Left kidney (tissue), 2 donors: ENCODE results near the gene RHOH. TPM values are rescaled to one million over a fixed set of nuclear protein-coding genes. Genes with fewer than 3 reads are reported as not detected.

Source experiments
- DNase-seq: peaks from one replicate; pipeline ENCODE4 v3.0.0-alpha.2; 2013
- polyA plus RNA-seq: library from polyadenylated mRNA; unstranded; fragments of 120-200 nt; gene quantifications from one replicate; pipeline ENCODE4 v1.2.1, GENCODE V29; 2013; ENCODE audit not compliant: insufficient read length

RHOH gene
- polyA plus RNA-seq, 1 donor = 0.50 TPM

DNA sequence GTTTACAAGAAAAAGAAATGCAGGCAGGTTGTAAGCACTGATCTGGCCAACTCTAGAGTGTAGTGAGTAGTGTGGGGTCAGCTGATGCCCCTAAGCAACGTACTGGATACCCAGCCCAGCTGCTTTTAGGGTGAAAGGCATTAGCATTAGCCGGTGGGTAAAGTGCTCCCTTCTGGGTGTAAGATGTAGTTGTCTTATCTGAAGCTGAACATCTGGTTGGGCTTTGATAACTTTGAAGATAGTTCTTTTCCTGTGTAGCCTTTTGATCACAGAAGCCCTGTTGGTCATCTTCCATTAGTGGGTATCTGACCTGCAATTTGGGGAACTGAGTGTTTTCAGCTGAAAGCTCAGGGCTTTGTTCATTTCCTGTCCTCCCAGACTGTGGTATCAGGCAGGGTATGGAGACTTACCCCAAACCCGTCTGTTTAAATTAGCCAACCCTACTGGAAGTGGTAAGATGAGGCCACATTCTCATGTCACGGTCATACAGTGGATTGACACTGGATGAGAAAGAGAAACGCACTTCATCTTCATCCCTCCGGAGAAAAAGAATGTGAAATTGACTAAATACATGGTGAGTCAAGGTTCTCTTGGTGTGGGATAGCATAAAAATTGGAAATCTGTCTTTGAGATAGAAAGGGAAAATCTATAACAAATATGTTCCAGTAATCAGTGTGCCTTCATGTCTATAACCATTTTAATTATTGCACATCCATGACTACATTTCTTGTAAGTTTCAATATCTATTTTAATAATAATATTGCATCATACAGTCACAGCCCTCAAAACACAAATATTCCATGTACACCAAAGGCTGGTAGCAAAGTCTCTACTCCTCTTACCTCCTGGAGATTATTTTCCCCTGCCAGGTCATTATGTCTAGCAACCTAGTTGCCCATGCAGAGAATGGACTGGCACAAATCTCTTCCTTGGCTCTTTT is 8.7 kb downstream of the RHOH start:
- DNase-seq = no peak

DNA sequence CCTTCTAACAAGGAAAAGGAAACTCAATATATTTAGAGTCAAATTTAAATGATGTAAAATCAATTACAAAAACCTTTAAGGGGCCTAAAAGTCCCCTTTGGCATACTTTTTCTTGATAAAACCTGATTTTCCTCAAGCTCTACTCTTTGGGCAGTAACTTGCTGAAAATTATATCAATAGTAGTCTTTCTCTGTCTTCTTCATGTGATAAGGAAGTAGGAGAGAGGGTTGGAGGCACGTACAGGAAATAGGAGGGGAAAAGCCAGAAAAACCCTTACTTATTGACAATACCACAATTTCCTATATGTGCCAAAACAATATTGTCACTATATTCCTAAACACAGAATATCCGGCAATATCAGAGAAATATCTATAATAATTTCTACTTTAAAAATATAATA is 9.6 kb downstream of the RHOH start:
- DNase-seq = no peak

DNA sequence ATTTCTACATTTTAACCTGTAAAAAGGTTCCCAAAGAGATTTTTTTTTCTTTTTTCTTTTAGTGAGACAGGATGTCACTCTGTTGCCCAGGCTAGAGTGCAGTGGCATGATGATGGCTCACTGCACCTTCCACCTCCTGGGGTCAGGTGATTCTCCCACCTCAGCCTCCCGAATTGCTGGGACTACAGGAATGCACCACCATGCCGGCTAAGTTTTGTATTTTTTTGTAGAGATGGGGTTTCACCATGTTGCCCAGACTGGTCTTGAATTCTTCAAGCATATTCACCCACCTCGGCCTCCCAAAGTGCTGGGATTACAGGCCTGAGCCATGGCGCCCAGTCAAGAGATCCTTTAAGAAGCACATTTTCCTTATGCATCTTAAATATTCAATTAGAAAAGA is 12.6 kb downstream of the RHOH start:
- DNase-seq = no peak

DNA sequence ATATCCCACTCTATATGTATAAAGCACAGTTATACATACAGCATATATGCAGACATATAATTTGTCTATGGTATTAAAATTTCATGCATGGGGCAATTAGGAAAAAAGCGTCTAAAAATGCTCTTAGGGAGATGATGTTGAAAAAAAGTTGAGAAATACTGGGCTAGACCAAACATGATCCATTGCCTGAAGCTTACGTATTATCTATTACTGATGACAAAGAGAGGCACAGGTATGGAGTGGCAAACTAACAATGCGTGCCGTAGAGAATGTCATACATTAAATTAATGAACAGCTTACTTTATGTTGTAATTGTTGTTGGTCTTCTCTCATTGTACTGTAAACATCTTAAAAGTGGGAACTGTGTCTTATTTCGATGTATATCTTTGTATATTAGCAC is 13.9 kb downstream of the RHOH start:
- no peak for DNase-seq

DNA sequence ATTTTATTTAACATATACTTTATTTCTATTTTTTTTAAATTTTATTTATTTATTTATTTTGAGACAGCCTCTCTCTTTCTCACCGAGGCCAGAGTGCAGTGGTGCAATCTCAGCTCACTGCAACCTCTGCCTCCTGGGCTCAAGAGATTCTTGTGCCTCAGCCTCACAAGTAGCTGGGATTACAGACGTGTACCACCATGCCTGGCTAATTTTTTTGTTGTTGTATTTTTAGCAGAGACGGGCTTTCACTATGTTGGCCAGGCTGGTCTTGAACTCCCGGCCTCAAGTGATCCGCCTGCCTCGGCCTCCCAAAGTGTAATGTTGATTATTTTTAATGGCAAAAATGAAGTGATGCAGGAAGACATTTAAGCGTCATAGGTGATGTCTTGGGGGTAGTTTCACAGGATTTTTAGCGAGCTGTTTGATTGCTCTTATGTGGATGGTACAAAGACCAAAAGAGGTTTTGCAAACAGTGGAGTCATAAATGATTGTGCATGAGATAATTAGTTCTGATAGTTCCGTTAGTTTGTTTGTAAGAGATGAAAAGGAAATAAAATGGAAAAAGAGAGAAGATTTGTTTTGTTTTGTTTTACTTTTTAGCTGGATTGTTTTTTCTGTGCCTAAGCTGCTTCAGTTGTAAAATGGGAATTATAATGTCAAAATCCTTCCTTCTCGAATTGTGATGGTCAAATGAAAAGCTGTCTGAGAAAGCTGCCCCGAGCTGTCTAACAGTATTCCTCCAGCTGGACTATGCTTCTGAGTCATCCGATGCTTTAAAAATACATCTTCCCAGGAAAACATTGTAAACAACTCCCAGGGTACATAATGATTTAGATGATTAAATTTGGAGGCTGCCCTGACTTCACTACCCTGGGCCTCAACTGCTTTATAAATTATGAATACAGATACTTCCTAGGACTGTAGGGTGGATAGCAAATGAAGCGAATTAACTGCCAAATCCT is 14.7 kb downstream of the RHOH start:
- no peak for DNase-seq

DNA sequence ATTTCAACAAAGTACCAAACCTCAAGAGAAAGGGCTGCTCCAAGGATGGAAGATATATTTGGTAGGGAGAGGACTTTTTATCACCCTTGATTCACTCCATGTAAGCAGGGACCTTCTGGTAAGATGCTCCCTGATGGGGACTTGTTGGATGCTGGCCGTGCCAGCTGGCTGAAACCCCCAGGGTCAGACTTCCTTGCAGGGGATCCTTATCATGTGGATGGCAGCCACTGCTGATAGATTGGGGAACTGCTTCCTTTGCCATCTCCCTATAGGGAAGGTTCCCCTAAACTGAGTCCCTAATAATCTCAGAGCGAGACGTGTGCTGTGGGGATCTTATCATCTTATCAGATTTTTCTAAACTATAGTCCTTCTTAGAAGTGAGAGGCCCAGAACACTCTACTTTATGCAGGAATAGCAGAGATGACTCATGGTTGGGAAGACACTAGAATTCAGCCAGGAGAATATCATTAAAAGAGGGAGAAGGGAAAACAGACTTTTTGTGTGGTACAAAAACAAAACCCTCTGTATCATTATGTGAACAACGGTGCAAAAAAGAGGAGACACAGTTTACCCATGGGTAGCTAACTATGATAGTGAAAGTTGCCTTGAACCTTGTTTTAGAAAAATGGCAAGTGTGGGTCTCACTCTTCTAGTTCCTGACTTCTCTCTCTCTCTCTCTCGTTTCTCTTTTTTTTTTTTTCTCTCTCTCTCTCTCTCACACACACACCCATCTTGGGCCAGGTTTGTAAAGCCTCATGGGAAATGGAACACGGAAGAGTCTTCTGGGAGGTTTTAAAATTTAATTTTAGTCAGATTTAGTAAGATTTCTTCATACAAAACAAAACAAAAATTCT is 16.1 kb downstream of the RHOH start:
- DNase-seq = no peak

DNA sequence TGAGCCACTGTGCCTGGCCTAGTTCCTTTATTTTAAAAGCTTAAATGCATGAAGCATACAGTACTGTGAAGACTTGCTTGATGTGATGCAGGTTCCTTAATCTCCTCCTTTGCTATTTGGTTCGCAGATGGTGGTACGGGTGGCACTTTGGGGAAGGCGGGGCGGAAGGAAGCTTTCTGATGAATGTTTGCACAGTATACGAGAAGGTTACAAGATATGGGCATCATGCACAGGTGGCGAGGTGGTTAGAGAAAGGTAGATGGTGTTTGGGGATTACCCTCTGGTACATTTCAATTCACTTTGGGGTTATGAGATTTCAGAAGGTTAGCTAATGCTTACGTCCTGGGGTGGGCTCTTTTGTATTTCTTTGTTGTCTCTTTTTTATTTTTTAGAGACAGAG is 17.2 kb downstream of the RHOH start:
- DNase-seq = no peak

DNA sequence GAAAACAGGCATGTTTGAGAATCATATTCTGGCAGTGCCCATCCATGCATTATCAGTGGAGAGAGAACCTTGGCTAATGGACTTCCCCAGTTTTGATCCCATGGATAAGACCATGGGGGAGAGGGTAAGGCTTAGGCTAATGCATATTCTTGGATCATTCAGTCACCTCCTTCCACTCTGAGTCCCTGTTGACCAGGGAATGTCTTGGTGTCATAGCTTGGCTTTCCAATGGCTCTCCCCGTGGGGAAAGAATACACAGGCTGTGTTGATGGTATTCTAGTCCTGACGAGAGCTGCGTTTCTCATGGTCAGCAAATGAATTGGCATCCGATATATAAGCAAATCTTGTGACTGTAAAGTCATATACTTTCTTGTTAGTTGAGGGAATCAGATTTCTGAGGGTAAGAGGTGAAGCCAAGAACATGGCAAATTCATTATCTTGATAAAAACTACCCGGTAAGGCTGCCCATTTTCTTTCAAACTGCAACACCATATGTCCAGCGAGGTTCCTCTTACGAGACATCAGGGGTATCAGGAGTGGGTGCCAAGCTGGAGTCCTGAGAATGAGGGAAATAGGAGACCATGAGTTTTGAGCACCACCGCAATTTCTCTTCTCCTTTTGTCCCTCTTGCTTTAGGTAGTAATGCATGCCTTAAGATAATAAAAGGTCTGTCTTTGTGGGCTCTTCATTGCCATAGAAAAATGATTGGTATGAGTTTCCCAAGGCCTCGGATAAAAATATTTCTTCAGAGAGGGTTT is 18.0 kb downstream of the RHOH start:
- DNase-seq = no peak

DNA sequence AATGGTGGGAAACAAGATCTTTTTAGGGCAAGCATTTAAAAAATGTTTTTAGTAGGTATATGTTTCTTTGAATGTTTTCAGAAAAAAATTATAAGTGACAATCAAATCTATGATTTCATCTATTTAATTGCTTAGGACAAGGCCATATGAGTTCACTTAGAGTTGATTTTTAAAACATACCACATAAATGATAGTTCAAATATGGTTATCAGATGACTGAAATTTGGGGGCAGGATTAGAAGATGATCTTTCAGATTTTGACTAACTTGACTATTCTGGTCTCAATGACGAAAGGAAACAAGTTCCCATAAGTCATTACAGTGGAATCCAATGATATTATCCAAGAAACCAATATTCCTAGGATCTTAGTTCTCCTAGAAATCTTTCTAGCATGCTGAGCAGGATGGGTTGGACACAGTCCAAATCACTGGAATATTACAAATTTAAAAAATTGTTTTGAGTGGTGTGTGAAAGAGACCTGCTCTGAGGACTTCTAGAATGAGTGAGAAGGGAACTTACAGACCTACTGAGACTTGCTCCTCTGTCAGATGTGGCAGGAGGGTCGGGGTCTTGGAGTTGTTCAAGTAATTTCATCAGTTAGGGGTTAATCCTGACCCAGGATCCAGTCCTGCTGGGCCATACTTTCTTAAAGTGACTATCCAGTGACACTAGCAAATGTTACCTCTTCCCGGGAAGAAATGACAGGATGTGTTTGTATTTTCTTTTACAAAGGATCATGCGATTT is 20.0 kb downstream of the RHOH start:
- DNase-seq = no peak

DNA sequence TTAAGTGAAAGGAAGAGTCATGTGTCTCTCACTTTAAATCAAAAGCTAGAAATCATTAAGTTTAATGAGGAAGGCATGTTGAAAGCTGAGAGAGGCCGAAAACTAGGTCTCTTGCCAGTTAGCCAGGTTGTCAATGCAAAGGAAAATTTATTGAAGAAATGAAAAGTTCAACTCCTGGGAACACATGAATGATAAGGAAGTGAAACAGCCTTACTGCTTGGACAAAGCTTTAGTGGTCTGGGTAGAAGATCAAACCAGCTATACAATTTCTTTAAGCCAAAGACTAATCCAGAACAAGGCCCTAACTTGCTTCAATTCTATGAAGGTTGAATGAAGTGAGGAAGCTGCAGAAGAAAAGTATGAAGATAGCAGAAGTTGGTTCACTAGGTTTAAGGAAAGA is 24.9 kb downstream of the RHOH start:
- no peak for DNase-seq

DNA sequence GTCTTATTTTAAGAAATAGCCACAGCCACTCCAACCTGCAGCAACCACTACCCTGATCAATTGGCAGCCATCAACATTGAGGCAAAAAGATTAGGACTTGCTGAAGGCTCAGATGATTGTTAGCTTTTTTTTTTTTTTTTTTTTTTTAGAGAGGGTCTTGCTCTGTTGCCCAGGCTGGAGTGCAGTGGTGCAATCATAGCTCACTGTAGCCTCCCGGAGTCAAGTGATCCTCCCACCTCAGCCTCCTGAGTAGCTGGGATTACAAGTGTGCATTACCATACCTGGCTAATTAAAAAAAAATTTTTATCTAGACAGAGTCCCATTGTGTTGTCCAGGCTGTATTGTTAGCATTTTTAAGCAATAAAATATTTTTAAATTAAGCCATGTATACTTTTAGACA is 26.5 kb downstream of the RHOH start:
- no peak for DNase-seq

DNA sequence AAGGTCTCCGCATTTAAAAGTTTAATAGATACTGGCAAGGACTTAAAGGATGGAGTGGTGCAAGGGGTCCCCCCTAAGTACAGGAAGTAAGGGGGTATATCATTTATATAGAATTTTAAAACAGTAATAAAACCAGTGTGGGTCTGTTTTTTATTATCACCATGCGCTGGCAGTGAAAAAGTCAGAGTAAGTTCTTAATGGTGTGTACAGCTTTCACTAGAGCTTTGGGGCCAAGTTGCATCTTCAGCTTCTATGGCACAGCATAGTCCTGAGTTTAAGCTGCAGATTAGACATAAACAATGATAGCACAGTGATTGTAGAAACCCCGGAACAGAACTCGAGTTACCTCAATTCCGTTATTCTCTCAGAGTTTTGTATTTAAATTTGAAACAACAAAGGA is 27.6 kb downstream of the RHOH start:
- no peak for DNase-seq

DNA sequence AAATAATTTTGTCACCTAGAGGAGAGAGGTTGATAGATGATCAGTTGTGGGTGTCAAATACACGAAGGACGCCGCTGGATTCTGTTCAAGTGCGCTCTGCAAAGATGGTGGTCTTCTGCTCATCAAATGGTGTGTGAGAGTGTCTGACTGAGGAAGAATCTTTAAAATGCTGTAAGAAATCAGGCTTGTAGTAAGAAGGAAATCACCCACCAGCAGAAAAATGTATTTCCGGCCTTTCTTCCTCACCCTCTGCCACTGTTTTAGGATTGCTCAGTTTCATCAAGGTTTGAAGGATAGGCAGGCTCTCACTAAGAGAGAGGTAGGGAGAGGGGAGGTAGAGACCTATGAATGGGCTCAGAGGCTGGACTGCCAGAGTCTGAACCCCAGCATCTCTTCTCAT is 28.7 kb downstream of the RHOH start:
- no peak for DNase-seq

DNA sequence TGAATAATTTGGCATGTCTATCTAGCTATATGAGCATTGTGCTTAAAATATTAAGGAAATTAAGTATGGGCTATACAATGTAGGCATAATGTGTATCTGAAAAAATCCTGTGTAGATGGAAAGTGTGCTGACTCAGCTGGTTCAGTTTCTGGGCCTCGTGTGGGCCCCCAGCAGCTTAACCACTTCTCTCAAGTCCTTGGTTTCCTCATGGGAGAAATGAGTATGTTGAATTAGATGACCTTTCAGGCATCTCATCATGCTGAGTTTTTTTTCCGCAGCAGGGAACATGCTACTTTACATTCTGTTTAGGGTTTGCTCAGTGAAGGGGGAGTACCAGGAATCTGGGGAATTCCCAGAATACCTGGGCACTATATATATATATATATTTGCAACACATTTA is 30.5 kb downstream of the RHOH start:
- no peak for DNase-seq

DNA sequence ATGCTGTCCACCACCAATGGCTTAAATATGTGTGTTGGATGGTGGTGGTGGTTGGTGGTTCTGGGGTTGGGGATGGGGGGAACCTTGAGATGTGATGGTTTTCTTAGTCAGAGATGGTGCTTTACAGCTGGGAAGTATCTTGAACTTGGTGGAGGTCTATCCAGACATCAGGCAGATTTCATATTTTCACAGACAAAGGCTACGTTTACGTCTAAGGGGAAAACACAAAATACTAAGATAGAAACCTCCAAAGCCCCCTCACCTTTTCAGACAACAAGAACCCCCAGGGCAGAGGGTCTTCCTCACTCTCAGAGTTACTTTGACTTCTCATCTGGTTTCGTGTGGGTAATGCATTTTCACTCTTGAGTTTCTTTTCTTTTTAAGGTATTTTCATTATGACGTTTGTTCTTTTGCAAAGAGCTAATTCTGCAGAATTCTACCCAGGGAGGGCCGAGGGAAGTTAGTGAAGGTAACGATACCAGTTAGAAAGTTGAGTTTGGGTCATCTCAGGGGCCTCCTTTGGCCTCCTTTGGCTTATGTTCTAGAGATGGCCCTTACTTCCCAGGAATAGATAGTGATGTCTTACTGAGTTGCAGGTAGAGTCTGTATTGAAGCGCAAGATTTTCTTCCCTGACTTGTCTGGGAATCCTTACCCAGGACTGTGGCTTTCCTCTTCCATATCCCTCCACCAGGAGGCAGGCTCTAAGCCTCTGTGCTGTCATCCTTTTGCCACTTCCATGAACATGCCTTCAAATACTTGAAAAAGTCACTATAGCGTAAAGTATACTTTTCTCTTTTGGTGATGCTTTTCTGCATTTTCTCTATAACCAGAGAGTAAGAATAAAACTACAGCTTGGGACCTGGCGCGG is 31.9 kb downstream of the RHOH start:
- DNase-seq = no peak

DNA sequence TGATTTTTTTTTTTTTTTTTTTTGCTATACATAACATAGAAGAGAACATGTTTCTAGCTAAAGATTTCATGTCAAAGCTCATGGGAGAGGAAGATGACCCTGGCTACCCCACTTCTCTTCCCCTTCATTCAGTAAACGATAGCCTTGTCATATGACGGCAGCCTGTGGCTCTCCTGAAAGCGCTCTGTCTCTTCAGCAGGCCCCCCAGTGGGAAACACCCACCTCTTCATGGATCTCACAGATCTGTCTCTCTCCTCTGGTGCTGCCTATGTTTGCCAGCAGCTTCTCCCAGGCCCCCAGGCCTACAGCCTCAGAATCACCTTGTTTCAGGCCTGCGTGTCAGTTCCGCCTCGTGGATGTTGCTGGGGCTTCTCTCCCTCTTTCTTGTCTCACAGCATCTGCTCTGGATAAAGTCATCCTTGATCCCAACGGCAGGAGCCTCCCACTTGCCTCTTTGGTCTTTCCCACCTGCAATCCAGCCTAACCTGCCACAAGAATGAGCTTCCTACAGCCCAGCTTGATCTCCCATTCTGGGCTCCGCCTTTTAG is 34.6 kb downstream of the RHOH start:
- DNase-seq = no peak

DNA sequence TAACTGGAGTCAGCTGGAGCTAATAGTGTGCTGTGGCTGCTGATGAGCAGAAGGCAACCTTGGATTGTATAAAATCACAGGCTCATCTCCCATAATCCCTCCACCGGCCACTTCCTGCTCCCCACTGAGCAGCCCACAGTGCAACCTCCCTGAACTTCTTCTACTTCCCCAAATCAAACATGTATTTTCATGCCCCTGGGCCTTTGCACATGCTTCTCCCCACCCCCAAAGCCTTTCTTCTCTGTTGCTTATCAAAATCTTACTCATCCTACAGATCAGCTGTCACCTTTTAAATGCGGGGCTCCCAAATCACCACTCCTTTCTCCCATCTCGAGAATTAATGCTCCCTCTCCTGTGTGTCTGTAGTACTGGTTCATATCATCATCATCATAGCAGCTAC is 35.8 kb downstream of the RHOH start:
- no peak for DNase-seq

DNA sequence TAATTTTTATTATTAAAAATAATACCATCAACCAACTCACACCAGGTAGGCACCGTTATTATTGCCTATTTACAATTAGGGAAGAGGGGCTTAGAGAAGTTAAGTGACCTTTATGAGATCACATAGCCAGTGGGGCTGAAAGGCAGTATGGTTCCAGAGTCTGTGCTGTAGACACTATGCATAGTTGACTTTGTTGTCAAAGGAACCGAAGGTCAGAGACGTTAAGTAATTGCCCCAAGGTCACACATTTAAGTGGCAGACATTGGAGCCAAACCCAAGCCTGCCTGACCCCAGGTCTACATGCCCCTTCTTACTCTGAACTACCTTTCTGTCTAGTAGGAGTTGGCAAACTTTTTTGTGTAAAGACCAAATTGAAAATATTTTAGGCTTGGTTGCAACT is 36.4 kb downstream of the RHOH start:
- DNase-seq = no peak

DNA sequence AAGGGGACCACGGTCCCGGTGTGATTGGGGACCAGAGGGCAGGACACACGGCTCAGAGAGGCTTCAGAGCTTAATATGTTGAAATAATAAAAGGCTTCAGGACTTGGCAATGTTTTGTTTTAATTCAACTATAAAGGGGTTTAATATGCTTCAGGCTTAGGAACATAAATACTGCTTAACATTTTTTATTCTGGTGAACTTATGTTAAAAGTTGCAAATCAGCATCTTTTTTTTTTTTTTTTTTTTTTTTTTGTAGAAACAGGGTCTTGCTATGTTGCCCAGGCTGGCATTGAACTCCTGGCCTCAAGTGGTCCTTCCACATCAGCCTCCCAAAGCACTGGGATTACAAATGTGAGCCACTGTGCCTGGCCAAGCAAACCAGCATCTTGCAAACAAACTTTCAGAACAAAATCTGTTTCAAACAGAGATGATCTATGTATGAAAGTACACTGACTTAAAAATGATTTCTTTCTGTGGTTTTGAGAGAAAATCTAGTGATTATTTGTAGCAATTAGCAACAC is 37.7 kb downstream of the RHOH start:
- no peak for DNase-seq
